OCI-M1 (cell line): ENCODE data around the gene DRAM2.
"Not testable (repeated sequence)": the region's sequence is repeated elsewhere in the genome, so short reads cannot be mapped to it uniquely, and the experiment has no call there.

Experiments used
- DNase-seq: peaks from one replicate; lab custom pipeline; 2025; lab: John Stamatoyannopoulos, UW

The DRAM2 gene

GRCh38 chr1:111082421-111083203 lies 57.3 kb downstream of the DRAM2 start:
- DNase-seq: no peak

- not testable (repeated sequence) for DNase-seq
Measured at GRCh38 chr1:111079329-111079728, 60.6 kb downstream of the DRAM2 start.

- DNase-seq: not testable (repeated sequence)
Measured at GRCh38 chr1:111077312-111077711, 62.6 kb downstream of the DRAM2 start.
